Muscle of leg (tissue), 11 donors: ENCODE measurements around the gene MORN4. TPM values are rescaled to one million over a fixed set of nuclear protein-coding genes. Genes with fewer than 3 reads are reported as not detected.
"Not testable (repeated sequence)": the region's sequence is repeated elsewhere in the genome, so short reads cannot be mapped to it uniquely, and the experiment has no call there.

Source experiments
- DNase-seq: peaks from one replicate; pipeline ENCODE4 v3.0.0; 2013
- H3K27ac ChIP-seq: one replicate; pipeline ENCODE4 v1.5.1; 2013; ENCODE audit warnings: mild to moderate bottlenecking, low read length, control low read depth
- H3K27me3 ChIP-seq: one replicate; pipeline ENCODE4 v1.6.1; 2013; ENCODE audit warnings: low read length; ENCODE audit not compliant: control insufficient read depth, insufficient read depth
- H3K36me3 ChIP-seq: one replicate; pipeline ENCODE4 v1.6.1; 2013; ENCODE audit warnings: low read length; ENCODE audit not compliant: control insufficient read depth, insufficient read depth
- H3K4me1 ChIP-seq: one replicate; pipeline ENCODE4 v1.6.1; 2013; ENCODE audit warnings: low read length; ENCODE audit not compliant: control insufficient read depth, insufficient read depth
- H3K4me3 ChIP-seq: one replicate; pipeline ENCODE4 v1.5.1; 2013; ENCODE audit warnings: low read length, control low read depth
- H3K9me3 ChIP-seq: replicated peaks from 2 replicates; pipeline ENCODE4 v1.6.1; 2013; ENCODE audit warnings: low read depth, low read length; ENCODE audit not compliant: control insufficient read depth
- WGBS: methylation state at CpG from one replicate; pipeline ENCODE4 v1.1.5; 2013; ENCODE audit warnings: missing lambda C conversion rate; ENCODE audit not compliant: insufficient coverage; 5-methylcytosine and 5-hydroxymethylcytosine counted together
- polyA plus RNA-seq, 8 donors: library from polyadenylated mRNA; unstranded; fragments of 120-200 nt; gene quantifications; one replicate each; pipeline versions ENCODE4 v1.2.1 to v1.2.3, GENCODE V29; 2013; ENCODE audit warnings: inconsistent platforms in 1 of 8, low replicate concordance in 1 of 8; ENCODE audit not compliant: insufficient read length in 8 of 8, insufficient read depth in 1 of 8
- total RNA-seq: library from RNA; stranded (reverse); fragments of 120-200 nt; gene quantifications from one replicate; pipeline ENCODE4 v1.2.4, GENCODE V29; 2013

The MORN4 gene
- total and polyA plus RNA-seq, 9 donors = 3.8 to 7.6 (median 4.9) TPM

DNA sequence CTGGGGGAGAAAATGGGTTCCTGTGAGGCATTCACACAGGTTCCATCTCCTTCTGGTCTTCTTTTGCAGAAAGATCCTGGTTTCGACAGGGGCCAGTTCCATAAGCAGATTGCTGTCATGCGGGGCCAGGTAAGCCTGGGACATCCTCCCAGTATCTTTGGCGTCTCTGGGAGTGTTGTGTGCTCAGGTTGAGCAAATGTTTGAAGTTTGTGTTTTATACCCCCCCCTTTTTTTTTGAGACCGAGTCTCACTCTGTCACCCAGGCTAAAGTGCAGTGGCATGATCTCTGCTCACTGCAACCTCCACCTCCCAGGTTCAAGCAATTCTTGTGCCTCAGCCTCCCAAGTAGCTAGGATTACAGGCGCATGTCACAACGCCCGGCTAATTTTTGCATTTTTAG is 33.7 kb upstream of the MORN4 start:
- H3K4me3 ChIP-seq = no peak overlapping the region
- H3K27me3 ChIP-seq = no peaks in the 10 kb centered on the region
- DNase-seq = no peak
- H3K27ac ChIP-seq = no peak overlapping the region
- WGBS = 89% methylated on average over 4 of the region's 7 CpGs
- no peaks in the 10 kb centered on the region for H3K9me3 ChIP-seq
- no peaks in the 10 kb centered on the region for H3K4me1 ChIP-seq
- peaks cover 41% of the 10 kb centered on the region for H3K36me3 ChIP-seq

DNA sequence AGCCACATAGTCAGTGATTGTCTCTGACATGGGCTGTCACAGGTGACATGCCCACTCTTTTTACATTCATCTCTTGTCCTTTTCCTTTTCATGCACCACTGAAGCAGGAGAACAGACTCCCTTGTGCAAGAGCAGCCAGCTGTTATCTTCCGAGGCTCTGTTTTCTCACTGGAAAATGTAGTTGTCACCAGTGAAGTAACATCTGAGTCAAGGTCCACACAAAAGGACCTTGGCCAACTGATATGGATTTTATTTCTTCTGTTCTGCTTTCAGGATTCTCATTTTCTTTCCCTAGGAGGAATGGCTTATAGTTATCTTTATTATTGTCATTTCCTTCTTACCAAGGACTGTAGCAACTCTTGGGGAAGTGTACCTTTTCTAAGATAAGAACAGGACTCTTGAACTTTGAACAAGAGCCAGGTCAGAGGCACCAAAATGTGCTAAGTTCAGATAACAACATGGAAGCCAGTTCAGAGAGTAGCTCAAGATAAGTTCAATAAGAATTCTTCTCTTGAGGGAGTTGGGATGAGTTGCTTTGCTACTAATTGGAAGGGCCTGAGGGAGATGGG is 31.1 kb upstream of the MORN4 start:
- H3K9me3 ChIP-seq = no peaks in the 10 kb centered on the region
- WGBS = no CpG with 5 or more reads among the region's 1 CpG
- no peaks in the 10 kb centered on the region for H3K4me1 ChIP-seq
- no peak overlapping the region for H3K27ac ChIP-seq
- peaks cover 29% of the 10 kb centered on the region for H3K36me3 ChIP-seq
- no peak for DNase-seq
- no peak overlapping the region for H3K4me3 ChIP-seq
- no peaks in the 10 kb centered on the region for H3K27me3 ChIP-seq

DNA sequence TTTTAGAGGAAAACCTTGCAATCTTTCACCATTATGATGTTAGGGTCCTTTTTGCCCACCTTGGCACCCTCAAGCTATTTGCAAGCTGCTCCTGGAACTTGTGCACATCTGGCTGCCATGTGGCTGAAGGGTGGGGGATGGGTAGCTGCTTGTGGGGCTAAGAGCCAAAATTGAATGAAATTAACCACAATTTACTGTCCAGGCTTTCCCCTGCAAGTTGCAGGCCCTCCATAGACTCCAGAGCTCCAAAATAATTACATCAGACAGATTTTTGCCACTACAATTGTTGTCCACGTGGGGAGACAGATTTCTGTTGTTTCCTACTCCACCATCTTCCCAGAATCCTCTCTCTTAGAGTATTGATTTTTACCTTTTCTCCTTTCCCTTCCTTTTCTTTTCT is 26.3 kb upstream of the MORN4 start:
- no peak for DNase-seq
- Histone ChIP-seq H3K27ac (no peak overlapping the region), H3K9me3 (no peaks in the 10 kb centered on the region), H3K36me3 (peaks cover 19% of the 10 kb centered on the region), H3K4me3 (no peak overlapping the region), H3K27me3 (no peaks in the 10 kb centered on the region), H3K4me1 (no peaks in the 10 kb centered on the region)
- WGBS = no CpG with 5 or more reads among the region's 1 CpG

DNA sequence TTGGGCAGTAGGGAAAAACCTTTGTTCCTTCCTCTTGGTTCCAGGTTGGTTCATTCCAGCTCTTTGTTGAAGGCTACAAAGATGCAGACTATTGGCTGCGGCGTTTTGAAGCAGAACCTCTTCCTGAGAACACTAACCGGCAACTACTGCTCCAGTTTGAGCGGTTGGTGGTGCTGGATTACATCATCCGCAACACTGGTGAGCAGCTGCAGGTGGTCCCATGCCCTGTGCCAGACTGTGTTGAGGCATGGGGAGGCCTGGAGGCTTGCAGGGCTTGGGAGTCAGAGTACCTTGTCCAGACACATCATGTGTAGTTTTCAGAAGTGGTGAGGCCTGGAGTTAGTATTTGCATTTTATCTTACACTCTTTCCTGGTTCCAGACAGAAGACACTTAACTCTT is 23.5 kb upstream of the MORN4 start:
- H3K4me3 ChIP-seq = no peak overlapping the region
- H3K27me3 ChIP-seq = no peaks in the 10 kb centered on the region
- H3K36me3 ChIP-seq = peaks cover 31% of the 10 kb centered on the region
- DNase-seq = no peak
- H3K27ac ChIP-seq = no peak overlapping the region
- WGBS = 100% methylated on average over 3 of the region's 5 CpGs
- H3K9me3 ChIP-seq = no peaks in the 10 kb centered on the region
- H3K4me1 ChIP-seq = no peaks in the 10 kb centered on the region

DNA sequence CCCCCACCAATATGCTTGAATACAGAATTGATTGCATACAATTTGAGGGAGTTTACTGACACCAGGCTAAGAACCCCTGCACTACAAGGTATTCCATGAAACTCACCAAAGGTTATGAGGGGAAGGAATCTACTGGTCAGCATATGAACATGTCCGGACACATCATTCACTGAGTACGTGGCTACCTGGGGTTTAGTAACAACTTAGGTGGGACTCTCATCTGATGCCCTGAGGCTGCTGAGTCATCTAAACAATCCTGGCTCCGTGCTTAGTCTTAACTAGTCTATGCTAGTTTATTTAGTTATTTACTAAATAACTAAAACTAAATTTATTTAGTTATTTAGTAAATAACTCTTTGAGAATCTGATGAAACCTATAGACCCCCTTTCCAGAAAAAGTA is 18.5 kb upstream of the MORN4 start:
- H3K9me3 ChIP-seq = no peaks in the 10 kb centered on the region
- H3K4me1 ChIP-seq = no peaks in the 10 kb centered on the region
- H3K36me3 ChIP-seq = peaks cover 41% of the 10 kb centered on the region
- no peak for DNase-seq
- no peak overlapping the region for H3K4me3 ChIP-seq
- H3K27me3 ChIP-seq = no peaks in the 10 kb centered on the region
- H3K27ac ChIP-seq = no peak overlapping the region
- 100% methylated on average over 2 of the region's 3 CpGs for WGBS

DNA sequence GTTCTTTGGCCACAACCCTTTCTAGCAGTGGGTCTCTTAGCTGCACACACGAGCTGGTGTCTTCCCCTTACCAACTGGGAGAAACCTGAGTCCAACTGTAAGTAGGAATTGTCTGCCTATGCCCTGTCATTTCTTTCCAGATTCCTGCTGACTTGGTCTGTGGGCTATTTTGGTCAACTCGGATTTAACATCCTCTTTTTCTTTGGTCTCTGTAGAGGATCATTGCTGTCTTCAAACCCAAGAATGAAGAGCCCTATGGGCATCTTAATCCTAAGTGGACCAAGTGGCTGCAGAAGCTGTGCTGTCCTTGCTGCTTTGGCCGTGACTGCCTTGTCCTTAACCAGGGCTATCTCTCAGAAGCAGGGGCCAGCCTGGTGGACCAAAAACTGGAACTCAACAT is 17.4 kb upstream of the MORN4 start:
- H3K27me3 ChIP-seq = no peaks in the 10 kb centered on the region
- WGBS = 69% methylated on average over 2 of the region's 3 CpGs
- H3K4me1 ChIP-seq = no peaks in the 10 kb centered on the region
- no peak overlapping the region for H3K27ac ChIP-seq
- peak; percentile 48 for DNase-seq
- no peak overlapping the region for H3K4me3 ChIP-seq
- no peaks in the 10 kb centered on the region for H3K9me3 ChIP-seq
- H3K36me3 ChIP-seq = peaks cover 31% of the 10 kb centered on the region

DNA sequence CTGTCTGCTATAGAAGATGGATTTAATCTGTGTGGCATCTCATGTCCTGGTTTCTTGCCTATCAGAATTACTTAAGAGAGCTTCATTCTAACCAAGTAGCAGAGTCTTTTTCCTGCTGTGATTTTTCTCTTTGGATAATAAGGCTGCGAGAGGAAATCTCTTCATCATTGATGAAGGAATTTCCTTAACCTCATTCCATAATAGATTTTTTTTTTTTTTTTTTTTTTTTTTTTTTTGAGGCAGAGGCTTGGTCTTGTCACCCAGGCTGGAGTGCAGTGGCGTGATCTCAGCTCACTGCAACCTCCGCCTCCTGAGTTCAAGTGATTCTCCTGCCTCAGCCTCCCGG is 16.1 kb upstream of the MORN4 start:
- H3K9me3 ChIP-seq, DNase-seq, H3K4me3 ChIP-seq, H3K4me1 ChIP-seq, H3K27ac ChIP-seq, H3K27me3 ChIP-seq: not testable (repeated sequence)
- H3K36me3 ChIP-seq = peaks cover 38% of the 10 kb centered on the region
- WGBS = no CpG with 5 or more reads among the region's 4 CpGs

DNA sequence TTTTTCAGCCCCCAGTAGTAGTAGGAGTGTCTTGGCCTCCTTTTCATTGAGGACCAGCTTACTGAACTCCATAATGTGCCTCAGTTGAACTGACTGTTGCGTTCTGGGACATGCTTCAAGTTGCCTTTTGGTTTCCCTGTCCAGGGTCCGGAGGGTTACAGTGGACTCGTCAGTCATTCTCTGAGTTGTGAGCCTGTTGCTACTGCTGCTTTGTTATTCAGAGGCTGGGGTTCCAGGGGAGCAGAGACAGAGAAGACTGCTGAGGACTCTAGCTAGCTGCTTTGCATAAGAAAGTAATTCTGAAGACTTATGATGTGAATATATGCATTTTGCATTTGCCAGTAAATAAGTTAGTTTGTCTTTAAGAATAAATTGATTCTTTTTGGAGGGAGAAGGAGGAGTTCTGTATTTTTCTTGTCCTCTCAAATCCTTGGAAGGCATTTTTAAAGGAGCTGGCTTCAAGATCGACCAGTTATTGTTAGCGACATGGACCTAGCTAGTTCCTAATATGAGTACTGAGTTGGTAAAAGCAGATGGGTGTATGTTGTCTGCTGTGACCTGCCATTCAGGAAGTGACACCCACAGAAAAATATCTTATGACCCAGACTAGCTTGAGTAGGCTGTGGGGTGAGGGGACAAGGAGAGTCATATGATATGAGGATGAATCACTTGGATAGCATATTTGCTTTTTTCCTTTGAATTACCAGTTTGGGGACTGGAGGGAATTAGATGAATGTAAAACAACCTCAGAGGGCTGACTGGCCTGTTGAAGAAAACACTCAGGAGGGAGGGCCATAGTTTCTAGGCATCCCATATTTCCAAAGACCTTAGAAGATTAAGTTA is 15.5 kb upstream of the MORN4 start:
- 88% methylated on average over 3 of the region's 5 CpGs for WGBS
- no peaks in the 10 kb centered on the region for H3K4me1 ChIP-seq
- peak; percentile 75 for DNase-seq
- H3K27ac ChIP-seq = peak overlapping the region; percentile 0
- no peaks in the 10 kb centered on the region for H3K27me3 ChIP-seq
- no peaks in the 10 kb centered on the region for H3K9me3 ChIP-seq
- peaks cover 37% of the 10 kb centered on the region for H3K36me3 ChIP-seq
- no peak overlapping the region for H3K4me3 ChIP-seq

DNA sequence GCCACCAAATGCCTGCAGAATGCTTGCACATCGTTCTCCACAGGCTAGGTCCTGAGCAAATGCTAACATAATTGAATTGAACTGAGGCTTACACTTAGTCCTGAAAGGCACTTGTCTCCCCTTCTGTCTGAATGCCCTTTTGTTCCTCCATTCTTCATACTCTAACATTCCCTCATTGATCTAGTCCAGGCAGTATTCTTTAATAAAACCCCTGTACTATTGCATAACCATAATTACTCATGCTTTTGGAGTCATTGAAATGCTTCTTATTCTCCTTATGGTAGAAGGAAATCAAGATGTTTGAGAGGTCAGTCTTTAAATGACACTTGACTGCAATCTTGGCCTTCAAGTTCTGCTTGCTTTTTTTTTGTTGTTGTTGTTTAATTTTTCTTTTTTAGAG is 14.3 kb upstream of the MORN4 start:
- Histone ChIP-seq H3K4me3 (no peak overlapping the region), H3K4me1 (no peaks in the 10 kb centered on the region), H3K27ac (no peak overlapping the region), H3K27me3 (no peaks in the 10 kb centered on the region), H3K9me3 (no peaks in the 10 kb centered on the region), H3K36me3 (peaks cover 32% of the 10 kb centered on the region)
- DNase-seq = no peak
- 67% methylated on average over 1 of the region's 1 CpG for WGBS

DNA sequence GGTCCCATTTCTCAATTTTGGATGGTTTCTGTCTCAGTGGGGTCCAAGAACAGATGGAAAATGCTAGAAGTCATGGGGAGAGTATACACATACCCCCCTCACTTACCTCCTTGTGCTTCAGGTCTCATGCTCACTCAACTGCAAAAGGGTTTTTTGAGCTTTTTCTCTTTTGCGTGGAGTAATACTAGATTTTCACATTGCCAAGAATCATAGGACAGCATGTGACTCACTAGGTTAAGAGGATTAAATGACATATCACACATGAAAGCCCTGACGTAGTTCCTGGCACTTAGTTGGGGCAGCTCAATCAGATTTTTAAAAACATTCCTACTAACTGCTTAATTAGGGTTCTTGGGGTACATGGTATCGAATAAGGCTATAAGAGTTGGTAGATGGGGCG is 11.6 kb upstream of the MORN4 start:
- WGBS = no CpG with 5 or more reads among the region's 4 CpGs
- peaks cover 11% of the 10 kb centered on the region for H3K4me1 ChIP-seq
- H3K36me3 ChIP-seq = peaks cover 12% of the 10 kb centered on the region
- no peak overlapping the region for H3K27ac ChIP-seq
- DNase-seq = no peak
- no peaks in the 10 kb centered on the region for H3K9me3 ChIP-seq
- H3K27me3 ChIP-seq = no peaks in the 10 kb centered on the region
- H3K4me3 ChIP-seq = no peak overlapping the region
